ENCODE measurements around the gene MRAP. TPM values are rescaled to one million over a fixed set of nuclear protein-coding genes. Genes with fewer than 3 reads are reported as not detected.
A peak's percentile ranks its signal among the peaks of the same experiment; 100 is the strongest.

Gene MRAP
- total and polyA plus RNA-seq, 9 of the 15 experiments (the other 6 are each of a cell fraction or from before 2014, with no cell fraction given) = 0.63 to 2.3 TPM; not detected in 7

- TF ChIP-seq PHF20 (IDR thresholded peaks at IDR 0.05; ENCODE audit: partially characterized antibody) (peak; percentile 92), MBD2 (IDR thresholded peaks at IDR 0.05; ENCODE audit: borderline replicate concordance, low read depth) (peak; percentile 59; the same call in 1 of the 2 replicates), ZNF695 (CRISPR knock-in tag; IDR thresholded peaks at IDR 0.05) (no peak), PYGO2 (tag; IDR thresholded peaks at IDR 0.05) (no peak), MLX (CRISPR knock-in tag; conservative IDR thresholded peaks at IDR 0.05) (no peak), CBX1 (IDR thresholded peaks at IDR 0.05; ENCODE audit: low read depth) (peak; percentile 87; the same call in 1 of the 2 replicates), FOXJ2 (tag; IDR thresholded peaks at IDR 0.05) (peak; percentile 63; the same call in 1 of the 2 replicates), HDAC2 (IDR thresholded peaks at IDR 0.05) (peak; percentile 96), KLF1 (tag; IDR thresholded peaks at IDR 0.05) (no peak; the same call in 1 of the 2 replicates), POLR2AphosphoS2 (IDR thresholded peaks at IDR 0.05; ENCODE audit: low read length) (peak; percentile 92; the same call in 1 of the 2 replicates), E2F4 (CRISPR knock-in tag; IDR thresholded peaks at IDR 0.05; ENCODE audit: low read depth) (peak; percentile 93), YY1 (IDR thresholded peaks at IDR 0.05; ENCODE audit: borderline replicate concordance in 1 of 3, control insufficient read depth in 1 of 3, extremely low read depth in 1 of 3, insufficient read depth in 3 of 3, insufficient read length in 1 of 3, insufficient replicate concordance in 2 of 3, low read depth in 1 of 3, low read length in 2 of 3) (peak; percentile 42 to 91 (median 84)), MEF2D (tag; conservative IDR thresholded peaks at IDR 0.05; ENCODE audit: low read depth) (no peak), MIER1 (IDR thresholded peaks at IDR 0.05; ENCODE audit: low read depth) (0 out of 2 replicates have a peak, but pooled peaks have one; percentile 24), POLR2G (IDR thresholded peaks at IDR 0.05; ENCODE audit: low read depth, low read length) (peak; percentile 92), KDM5B (IDR thresholded peaks at IDR 0.05; ENCODE audit: insufficient replicate concordance, low read depth, low read length) (peak; percentile 87), HDGF (IDR thresholded peaks at IDR 0.05) (no peak), EP300 (IDR thresholded peaks at IDR 0.05; ENCODE audit: low read length) (peak; percentile 2; the same call in 1 of the 2 replicates), ZNF384 (IDR thresholded peaks at IDR 0.05; ENCODE audit: low read depth, low read length) (peak; percentile 82), SRF (CRISPR knock-in tag; IDR thresholded peaks at IDR 0.05) (0 out of 4 replicates have a peak, but pooled peaks of 1 of the 2 experiments have one; percentile 9), ZNF785 (CRISPR knock-in tag; IDR thresholded peaks at IDR 0.05) (no peak), HOMEZ (CRISPR knock-in tag; IDR thresholded peaks at IDR 0.05) (no peak), KLF13 (tag; IDR thresholded peaks at IDR 0.05; ENCODE audit: borderline replicate concordance, low read depth) (peak; percentile 79), ATF7 (IDR thresholded peaks at IDR 0.05) (peak; percentile 80; the same call in 1 of the 2 replicates), U2AF2 (optimal IDR thresholded peaks at IDR 0.05; ENCODE audit: low read depth, low read length) (no peak)
These were observed 19.9 kb upstream of the MRAP start, which contains the start of gene MIS18A (continued) for GRCh38 chr21:32278518-32279376.

Data from K562 (cell line).